GM18861 (cell line): ENCODE data around the gene CDKL1.
"Not testable (repeated sequence)": the region's sequence is repeated elsewhere in the genome, so short reads cannot be mapped to it uniquely, and the experiment has no call there.

Experiments
- ATAC-seq: cut with Tn5 transposase; IDR thresholded peaks from one replicate; pipeline ENCODE4 v1.9.1; 2021; ENCODE audit not compliant: unreplicated experiment

Gene CDKL1

DNA sequence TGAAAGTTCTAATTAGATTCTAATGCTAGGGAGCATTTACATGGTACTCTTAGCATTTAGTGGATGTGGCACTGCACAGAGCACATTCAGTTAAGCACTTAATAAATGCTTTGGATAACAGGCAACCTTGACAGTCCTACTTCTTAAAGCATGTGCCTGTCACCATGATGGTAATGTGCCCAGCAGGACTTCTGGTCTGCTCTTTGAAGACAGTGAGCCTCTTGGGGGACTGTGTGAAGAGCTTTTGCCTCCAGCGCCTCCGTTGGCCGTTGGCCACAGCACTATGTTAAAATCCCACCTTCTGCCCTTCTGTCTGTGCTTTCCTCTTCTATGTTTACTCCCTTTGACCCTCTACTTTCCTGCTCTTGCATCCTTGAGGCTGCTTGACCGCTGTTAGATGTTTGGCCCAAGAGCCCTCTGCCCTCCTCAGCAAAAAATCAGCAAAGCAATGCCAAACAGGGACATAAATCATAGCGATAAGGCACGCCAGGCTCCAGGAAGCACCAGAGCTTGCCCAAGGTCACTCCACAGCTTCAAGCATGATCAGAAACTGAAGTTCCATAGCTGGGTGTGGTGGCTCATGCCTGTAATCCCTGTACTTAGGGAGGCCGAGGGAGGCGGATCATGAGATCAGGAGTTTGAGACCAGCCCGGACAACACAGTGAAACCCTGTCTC lies 8.3 kb downstream of the CDKL1 start:
- ATAC-seq, result no peak

DNA sequence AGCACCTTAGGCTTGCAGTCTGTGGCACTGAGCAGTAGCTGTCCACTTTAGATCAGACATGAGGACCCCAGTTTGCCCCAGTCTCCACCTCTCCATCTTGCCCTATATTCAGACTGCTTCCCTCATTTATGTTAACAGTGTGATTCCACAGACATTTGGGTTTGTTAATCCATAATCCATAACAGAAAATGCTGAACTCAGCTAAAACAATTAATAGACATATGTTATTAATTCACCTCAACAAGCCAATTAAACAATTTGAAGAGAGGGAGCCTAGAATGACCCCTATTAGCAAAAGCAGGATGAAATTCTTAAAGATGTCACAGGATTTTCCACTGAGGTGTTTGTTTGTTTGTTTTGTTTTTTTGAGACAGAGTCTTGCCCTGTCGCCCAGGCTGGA lies 9.1 kb downstream of the CDKL1 start:
- ATAC-seq, result no peak

DNA sequence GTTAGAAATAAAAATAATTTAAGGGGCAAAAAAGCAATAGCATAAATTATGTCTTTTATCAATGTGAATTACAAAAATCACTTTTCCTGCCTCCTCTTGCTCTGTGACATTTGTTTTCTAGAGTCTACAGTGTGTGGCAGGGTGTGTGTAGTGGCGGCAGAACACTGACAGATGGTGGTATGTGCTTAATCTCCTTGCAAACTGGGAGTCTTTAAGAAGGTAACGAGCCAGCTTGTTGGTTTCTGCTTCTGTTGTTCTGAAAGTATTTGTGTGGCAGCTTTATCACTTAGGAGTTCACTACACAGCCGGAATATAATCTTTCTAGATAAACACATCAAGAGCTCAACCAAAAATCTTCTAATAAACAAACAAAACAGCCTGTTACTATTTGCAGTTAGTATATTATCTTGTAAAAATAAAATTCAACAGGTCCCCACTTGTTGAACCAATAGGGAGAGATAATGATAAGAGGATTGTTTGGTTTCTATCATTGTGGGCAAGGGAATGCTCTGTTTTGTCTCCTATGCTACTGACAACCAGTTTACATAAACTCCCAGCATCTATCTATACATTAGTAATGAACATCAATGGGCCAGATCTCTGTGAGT lies 13.0 kb downstream of the CDKL1 start:
- ATAC-seq, result no peak

- no peak for ATAC-seq
These were observed 14.8 kb downstream of the CDKL1 start for GRCh38 chr14:50381823-50382287.

DNA sequence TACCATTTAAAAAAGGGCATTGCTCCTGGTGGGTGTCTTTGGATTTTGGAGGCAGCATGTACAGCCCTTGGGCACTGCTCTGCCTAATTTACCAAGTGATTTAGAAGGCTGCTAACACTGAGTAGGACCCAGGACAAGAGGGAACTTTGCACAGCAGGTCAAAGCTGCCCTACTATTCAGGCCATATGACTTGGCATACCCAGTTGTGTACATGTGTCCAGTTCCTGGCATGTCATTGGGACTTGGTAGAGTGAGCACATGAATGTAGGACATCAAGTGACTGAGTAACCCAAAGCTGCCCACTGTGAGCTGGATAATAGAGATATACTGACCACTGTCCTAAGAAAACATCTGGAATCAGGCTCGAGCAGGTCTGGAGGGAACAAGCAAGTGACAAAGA lies 15.7 kb downstream of the CDKL1 start:
- ATAC-seq, result no peak

GRCh38 chr14:50380455-50380854 lies 16.2 kb downstream of the CDKL1 start:
- no peak for ATAC-seq

GRCh38 chr14:50379563-50379962 lies 17.1 kb downstream of the CDKL1 start:
- no peak for ATAC-seq

- ATAC-seq, result no peak
These were observed 19.1 kb downstream of the CDKL1 start for GRCh38 chr14:50377550-50378085.

- no peak for ATAC-seq
These were observed 20.9 kb downstream of the CDKL1 start for GRCh38 chr14:50375760-50376159.

- no peak for ATAC-seq
These were observed 22.7 kb downstream of the CDKL1 start for GRCh38 chr14:50373959-50374358.

GRCh38 chr14:50371546-50371945 lies 25.1 kb downstream of the CDKL1 start:
- ATAC-seq, result no peak

DNA sequence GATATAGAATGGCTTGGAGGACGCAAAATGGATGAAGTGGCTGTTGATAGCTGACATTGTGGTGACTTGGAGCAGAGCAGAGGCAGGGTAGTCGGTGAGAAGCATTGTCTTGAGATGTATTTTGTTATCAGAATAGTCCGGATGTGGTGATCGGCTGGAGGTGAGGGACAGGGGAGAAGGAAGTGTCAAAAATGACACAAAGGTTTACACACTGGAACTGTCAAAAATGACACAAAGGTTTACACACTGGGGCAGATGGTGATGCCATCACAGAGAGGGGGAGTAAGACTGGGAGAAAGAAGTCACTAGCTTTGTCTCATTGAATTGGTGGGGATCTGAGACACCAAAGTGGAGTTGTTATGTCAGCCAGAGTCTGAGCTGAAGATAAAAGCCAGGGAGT lies 30.1 kb downstream of the CDKL1 start:
- ATAC-seq, result no peak

GRCh38 chr14:50366115-50366514 lies 30.6 kb downstream of the CDKL1 start:
- no peak for ATAC-seq

DNA sequence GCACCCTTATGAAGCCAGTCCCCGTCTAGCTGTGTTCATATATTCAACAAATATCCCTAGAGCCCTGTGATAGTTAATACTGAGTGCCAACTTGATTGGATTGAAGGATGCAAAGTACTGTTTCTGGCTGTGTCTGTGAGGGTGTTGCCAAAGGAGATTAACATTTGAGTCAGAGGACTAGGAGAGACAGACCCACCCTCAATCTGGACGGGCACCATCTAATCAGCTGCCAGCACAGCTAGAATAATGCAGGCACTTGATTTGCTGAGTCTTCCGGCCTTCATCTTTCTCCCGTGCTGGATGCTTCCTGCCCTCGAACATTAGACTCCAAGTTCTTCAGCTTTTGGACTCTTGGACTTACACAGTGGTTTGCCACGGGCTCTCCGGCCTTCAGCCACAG lies 31.1 kb downstream of the CDKL1 start:
- not testable (repeated sequence) for ATAC-seq

GRCh38 chr14:50364792-50365191 lies 31.9 kb downstream of the CDKL1 start:
- ATAC-seq, result peak; percentile 36

DNA sequence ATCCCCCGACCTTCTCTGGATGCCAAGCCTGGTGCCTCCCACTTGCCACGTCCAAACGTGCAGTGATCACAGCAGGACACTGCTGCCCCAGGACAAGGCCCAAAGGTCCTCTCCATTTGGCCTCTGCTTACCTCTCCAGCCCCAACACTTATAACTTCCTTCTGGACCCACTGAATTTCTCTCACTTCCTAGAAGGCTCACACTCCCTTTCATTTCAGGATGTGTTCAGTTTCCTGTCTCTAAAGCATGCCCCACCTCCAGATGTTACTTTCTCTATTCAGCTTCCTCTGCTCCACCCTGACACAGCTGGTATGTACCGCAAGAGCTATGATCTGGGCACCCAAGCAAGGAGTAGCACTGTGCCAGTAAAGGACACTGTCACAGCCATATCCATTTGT lies 33.0 kb downstream of the CDKL1 start:
- ATAC-seq, result peak; percentile 95

DNA sequence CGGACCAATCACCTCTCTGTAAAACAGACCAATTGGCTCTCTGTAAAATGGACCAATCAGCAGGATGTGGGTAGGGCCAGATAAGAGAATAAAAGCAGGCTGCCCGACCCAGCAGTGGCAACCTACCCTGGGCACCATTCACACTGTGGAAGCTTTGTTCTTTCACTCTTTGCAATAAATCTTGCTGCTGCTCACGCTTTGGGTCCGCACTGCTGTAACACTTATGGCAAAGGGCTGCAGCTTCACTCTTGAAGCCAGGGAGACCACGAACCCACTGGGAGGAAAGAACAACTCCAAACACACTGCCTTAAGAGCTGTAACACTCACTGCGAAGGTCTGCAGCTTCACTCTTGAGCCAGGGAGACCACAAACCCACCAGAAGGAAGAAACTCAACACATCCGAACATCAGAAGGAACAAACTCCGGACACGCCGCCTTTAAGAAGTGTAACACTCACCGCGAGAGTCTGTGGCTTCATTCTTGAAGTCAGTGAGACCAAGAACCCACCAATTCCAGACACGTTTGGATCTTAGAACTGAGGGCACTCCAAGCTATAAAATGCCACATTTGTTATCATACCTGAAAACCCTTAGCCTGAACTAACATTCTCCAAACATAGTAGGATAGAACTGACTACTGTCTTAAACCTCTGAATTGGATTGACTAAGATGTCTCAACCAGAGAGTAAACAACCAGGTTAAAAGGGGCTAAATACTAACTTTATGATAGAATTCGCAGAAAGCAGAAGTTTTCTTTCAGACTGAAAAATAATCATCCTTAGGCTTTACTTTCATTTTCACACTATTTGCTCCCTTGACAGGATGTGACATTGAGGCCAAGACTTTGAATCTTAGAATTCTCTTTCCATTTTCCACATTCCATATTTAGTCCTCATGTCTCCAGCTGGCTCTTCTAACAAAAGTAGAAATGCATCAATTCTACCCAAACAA lies 33.6 kb downstream of the CDKL1 start:
- peak; percentile 11 for ATAC-seq

GRCh38 chr14:50361473-50362403 lies 34.9 kb downstream of the CDKL1 start:
- not testable (repeated sequence) for ATAC-seq

GRCh38 chr14:50360851-50361250 lies 35.8 kb downstream of the CDKL1 start:
- no peak for ATAC-seq

DNA sequence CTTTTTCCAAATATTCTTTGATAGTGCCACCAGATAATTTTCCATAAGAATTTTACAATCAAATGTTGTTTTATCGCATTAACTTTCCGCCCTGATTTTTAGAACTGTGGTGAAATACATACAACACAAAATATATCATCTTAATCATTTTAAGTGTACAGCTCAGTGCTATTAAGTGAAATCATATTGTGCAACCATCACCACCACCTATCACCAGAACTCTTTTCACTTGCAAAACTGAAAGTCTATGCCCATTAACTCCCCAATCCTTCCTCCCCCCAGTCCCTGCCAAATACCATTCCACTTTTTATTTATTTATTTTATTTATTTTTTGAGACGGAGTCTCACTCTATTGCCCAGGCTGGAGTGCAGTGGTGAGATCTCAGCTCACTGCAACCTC lies 36.6 kb downstream of the CDKL1 start:
- ATAC-seq, result no peak
